Measurements from ENCODE around the gene GPR52.

DNA sequence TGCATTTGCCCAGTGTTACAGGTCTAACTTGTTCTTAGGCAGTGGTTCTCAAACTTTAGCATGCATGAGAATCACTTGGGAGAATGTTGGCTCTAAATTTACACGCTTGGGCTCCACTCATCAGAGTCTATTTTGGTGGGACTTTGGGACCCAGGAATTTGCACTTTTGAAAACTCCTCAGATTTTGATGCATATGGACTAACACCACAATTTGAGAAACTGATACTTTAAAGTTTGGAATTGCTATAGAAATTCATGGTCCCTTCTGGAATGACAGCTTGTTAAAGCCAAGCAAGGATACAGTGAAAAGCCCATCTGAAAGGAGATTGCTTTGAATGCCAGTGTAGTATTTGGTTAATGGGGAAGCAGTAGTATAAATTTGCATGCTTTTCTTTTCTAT is 31.5 kb downstream of the GPR52 start:
- TF ChIP-seq POLR2A (IDR thresholded peaks at IDR 0.05; ENCODE audit: low read depth, low read length) (no peak), POLR2AphosphoS5 (IDR thresholded peaks at IDR 0.05; ENCODE audit: low read depth, low read length) (no peak), TAF1 (IDR thresholded peaks at IDR 0.05; ENCODE audit: borderline replicate concordance, low read depth, low read length) (no peak)
